Transverse colon (tissue), 3 donors: ENCODE results near the gene BORCS5.

Experiments used
- CTCF ChIP-seq, 5 experiments: fragments of 200-600 bp in 3 of 5; fragments of 450-650 bp in 2 of 5; sonication (generic) in 3 of 5; IDR thresholded peaks; 1 replicate in 2 of 5; 2 replicates in 3 of 5; pipeline ENCODE4 v1.5.1; 2016 to 2017; ENCODE audit warnings: antibody characterized with exemption in 5 of 5, inconsistent platforms in 3 of 5, mild to moderate bottlenecking in 2 of 5, moderate library complexity in 1 of 5
- POLR2A ChIP-seq: fragments of 450-650 bp; IDR thresholded peaks from one replicate; pipeline ENCODE4 v1.6.1; 2016; ENCODE audit warnings: antibody characterized with exemption, mild to moderate bottlenecking, moderate library complexity

- TF ChIP-seq POLR2A, result no peak
- no peak for TF ChIP-seq CTCF (IDR thresholded peaks at IDR 0.05)
Measured at GRCh38 chr12:12476857-12477531, 120.1 kb downstream of the BORCS5 start.
